Adrenal gland (tissue), 12 donors: ENCODE results near the gene DES. TPM values are rescaled to one million over a fixed set of nuclear protein-coding genes. Genes with fewer than 3 reads are reported as not detected.

Experiments
- DNase-seq, 7 donors: peaks; one replicate each; pipeline ENCODE4 v3.0.0-alpha.2; 2019 to 2020
- H3K27ac ChIP-seq, 5 donors: fragments of 200-600 bp; sonication (generic) in 4 of 5; 1 replicate in 3 of 5; 2 replicates in 2 of 5; pipeline versions ENCODE4 v1.5.1 to v1.8.0; 2016 to 2020; ENCODE audit warnings: mild to moderate bottlenecking in 1 of 5
- H3K27me3 ChIP-seq: fragments of 200-600 bp; 2 replicates; pipeline ENCODE4 v1.8.0; 2021
- H3K36me3 ChIP-seq, 2 donors: fragments of 200-600 bp; replicated peaks in 1 of 2; 1 replicate in 1 of 2; 2 replicates in 1 of 2; pipeline versions ENCODE4 v1.5.1 to v1.8.0; 2018 to 2022
- H3K4me1 ChIP-seq, 2 donors: fragments of 200-600 bp; replicated peaks in 1 of 2; 1 replicate in 1 of 2; 2 replicates in 1 of 2; pipeline versions ENCODE4 v1.5.1 to v1.8.0; 2018 to 2021
- H3K4me3 ChIP-seq, 4 donors: fragments of 200-600 bp; sonication (generic) in 3 of 4; one replicate each; pipeline ENCODE4 v1.5.1; 2016 to 2018
- H3K9me3 ChIP-seq, 3 donors: fragments of 200-600 bp; sonication (generic) in 1 of 3; replicated peaks in 1 of 3; 1 replicate in 2 of 3; 2 replicates in 1 of 3; pipeline versions ENCODE4 v1.5.1 to v1.8.0; 2016 to 2021
- CTCF ChIP-seq, 6 experiments: fragments of 450-650 bp in 4 of 6; fragments of 200-600 bp in 2 of 6; sonication (generic) in 1 of 6; IDR thresholded peaks; 1 replicate in 5 of 6; 2 replicates in 1 of 6; pipeline versions ENCODE4 v1.5.1 to v1.8.0; 2016 to 2021; ENCODE audit warnings: antibody characterized with exemption in 6 of 6, mild to moderate bottlenecking in 2 of 6, moderate library complexity in 1 of 6
- POLR2A ChIP-seq, 2 donors: fragments of 450-650 bp; IDR thresholded peaks; one replicate each; pipeline ENCODE4 v1.6.1; 2017; ENCODE audit warnings: antibody characterized with exemption in 2 of 2, mild to moderate bottlenecking in 2 of 2, moderate library complexity in 1 of 2
- WGBS, 4 donors: extraction: QIAGEN DNeasy Blood & Tissue Kit in 2 of 4; methylation state at CpG; one replicate each; pipeline versions ENCODE4 v1.1.5 to v1.1.7; 2013 to 2017; 5-methylcytosine and 5-hydroxymethylcytosine counted together
- intact Hi-C, 2 donors: fragments of 100-400 bp; cut with DNase I; formaldehyde crosslinking; loops; one replicate each; pipeline versions ENCODE4 v1.14.1 to v1.15.0; 2022 to 2023
- polyA plus RNA-seq, 3 donors: library from polyadenylated mRNA; stranded (reverse); fragments of 200-250 nt in 2 of 3; fragments of 350-450 nt in 1 of 3; fragmentation: Illumina TruSeq in 1 of 3; extraction: RNeasy Lipid Tissue Mini Kit (QIAGEN cat#74804) in 1 of 3; gene quantifications; one replicate each; pipeline ENCODE4 v1.2.3, GENCODE V29; 2013 to 2014
- total RNA-seq, 9 donors: library from RNA; depleted of rRNA in 4 of 9; stranded (reverse); fragments of >200 nt in 4 of 9; fragments of 120-200 nt in 1 of 9; fragmentation: NEBNext Ultra II Directional in 1 of 9; extraction: Animal tissue kit (Norgen Biotek cat#: 25700) in 1 of 9; gene quantifications; one replicate each; pipeline versions ENCODE4 v1.1.0 to v1.2.4, GENCODE V29; 2013 to 2023
- donor health status: healthy with polysubstance abuse.
- donor health status: Bipolar disorder and iron deficiency.
- donor health status: DM: yes; HTN: yes; CAD: no.
- donor health status: DM: no; HTN: no; CAD: no.
- donor health status: DM: no; HTN: no; CAD: no.
- donor health status: DM: yes; HTN: yes; CAD: no.

DES gene
- total and polyA plus RNA-seq, 12 donors: 0.94 to 283 (median 11.4) TPM

DNA sequence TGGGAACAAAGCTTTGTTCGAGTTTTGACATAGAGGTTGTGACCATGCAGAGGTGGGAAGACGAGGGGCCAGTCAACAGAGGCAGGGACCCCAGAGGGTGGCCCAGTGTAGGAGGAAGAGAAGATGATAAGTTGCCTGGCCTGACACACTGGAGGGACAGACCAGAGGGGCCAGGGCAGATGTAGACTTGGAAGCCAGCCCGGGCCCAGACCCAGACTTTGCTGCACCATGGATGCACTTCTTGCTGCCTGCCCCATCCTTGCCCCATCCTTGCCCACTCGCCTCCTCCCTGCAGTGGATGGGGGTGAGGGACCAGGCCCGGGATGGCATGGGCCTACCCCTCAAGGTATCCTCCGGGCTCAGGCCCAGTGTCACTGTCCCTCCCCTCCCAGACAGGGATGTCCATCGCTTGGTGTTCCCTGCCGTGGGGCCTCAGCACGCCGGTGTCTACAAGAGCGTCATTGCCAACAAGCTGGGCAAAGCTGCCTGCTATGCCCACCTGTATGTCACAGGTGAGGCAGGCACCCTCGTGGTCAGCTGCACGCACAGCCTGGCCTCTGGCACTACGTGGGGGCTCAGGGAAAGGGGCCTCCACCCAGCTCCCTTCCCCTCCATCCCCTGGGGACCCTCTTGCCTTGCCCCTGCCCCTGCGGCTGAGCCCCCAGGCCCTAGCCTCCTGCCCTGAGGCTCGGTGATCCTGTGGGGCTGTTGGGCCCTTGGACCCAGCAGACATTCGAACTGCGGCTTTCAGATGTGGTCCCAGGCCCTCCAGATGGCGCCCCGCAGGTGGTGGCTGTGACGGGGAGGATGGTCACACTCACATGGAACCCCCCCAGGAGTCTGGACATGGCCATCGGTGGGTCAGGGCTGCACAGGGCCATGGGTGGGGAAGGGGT is 53.5 kb downstream of the DES start:
- DNase-seq: no peak
- intact Hi-C loops: loop anchor here (2.0 to 10.0 kb wide), 2 partner anchors 61 to 67 kb away; no protein-coding TSS in a partner anchor
- no peaks in the 10 kb centered on the region for H3K36me3 ChIP-seq
- 71 to 92% (median 89%) methylated on average over 8 to 22 of the region's 22 CpGs for WGBS, 4 donors
- H3K9me3 ChIP-seq: no peaks in the 10 kb centered on the region
- H3K27ac ChIP-seq: no peak overlapping the region
- H3K27me3 ChIP-seq: no peaks in the 10 kb centered on the region
- H3K4me1 ChIP-seq: no peaks in the 10 kb centered on the region
- no peak for TF ChIP-seq CTCF (IDR thresholded peaks at IDR 0.05)
- no peak for TF ChIP-seq POLR2A (IDR thresholded peaks at IDR 0.05)
- H3K4me3 ChIP-seq: no peak overlapping the region

DNA sequence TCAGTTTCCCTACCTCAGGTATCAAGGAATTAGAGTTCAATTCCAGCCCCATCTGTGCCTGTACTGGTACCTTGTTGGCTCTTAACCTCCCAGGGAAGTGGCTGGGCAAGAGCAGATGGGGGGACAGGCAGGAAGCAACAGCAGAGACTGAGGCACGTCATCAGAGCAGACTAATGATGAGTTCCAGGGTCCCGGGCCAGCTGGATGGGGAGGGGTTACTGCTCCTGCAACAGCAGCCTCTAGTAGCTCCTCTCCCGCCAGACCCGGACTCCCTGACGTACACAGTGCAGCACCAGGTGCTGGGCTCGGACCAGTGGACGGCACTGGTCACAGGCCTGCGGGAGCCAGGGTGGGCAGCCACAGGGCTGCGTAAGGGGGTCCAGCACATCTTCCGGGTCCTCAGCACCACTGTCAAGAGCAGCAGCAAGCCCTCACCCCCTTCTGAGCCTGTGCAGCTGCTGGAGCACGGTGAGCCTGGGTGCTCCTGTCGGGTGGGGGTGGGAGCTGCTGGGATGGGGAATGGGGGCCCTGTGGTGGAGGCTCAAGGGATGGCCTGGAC is 54.5 kb downstream of the DES start:
- intact Hi-C loops: loop anchor here (2.0 to 10.0 kb wide), 2 partner anchors 60 to 68 kb away; no protein-coding TSS in a partner anchor
- H3K27ac ChIP-seq: no peak overlapping the region
- H3K36me3 ChIP-seq: no peaks in the 10 kb centered on the region
- H3K9me3 ChIP-seq: no peaks in the 10 kb centered on the region
- WGBS, 4 donors: 83 to 93% (median 88%) methylated on average over 3 to 12 of the region's 12 CpGs
- no peak for DNase-seq
- no peaks in the 10 kb centered on the region for H3K27me3 ChIP-seq
- no peak overlapping the region for H3K4me3 ChIP-seq
- no peaks in the 10 kb centered on the region for H3K4me1 ChIP-seq
- TF ChIP-seq POLR2A (IDR thresholded peaks at IDR 0.05): no peak
- no peak for TF ChIP-seq CTCF (IDR thresholded peaks at IDR 0.05)

DNA sequence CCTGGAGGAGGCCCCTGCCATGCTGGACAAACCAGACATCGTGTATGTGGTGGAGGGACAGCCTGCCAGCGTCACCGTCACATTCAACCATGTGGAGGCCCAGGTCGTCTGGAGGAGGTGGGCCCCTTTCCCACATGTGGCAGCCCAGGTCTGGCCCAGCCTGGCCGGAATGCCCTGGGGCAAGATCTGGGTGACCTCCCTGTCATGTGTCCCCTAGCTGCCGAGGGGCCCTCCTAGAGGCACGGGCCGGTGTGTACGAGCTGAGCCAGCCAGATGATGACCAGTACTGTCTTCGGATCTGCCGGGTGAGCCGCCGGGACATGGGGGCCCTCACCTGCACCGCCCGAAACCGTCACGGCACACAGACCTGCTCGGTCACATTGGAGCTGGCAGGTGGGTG is 55.3 kb downstream of the DES start:
- Histone ChIP-seq H3K27ac (no peak overlapping the region), H3K4me3 (no peak overlapping the region), H3K27me3 (no peaks in the 10 kb centered on the region), H3K4me1 (no peaks in the 10 kb centered on the region), H3K9me3 (no peaks in the 10 kb centered on the region), H3K36me3 (no peaks in the 10 kb centered on the region)
- WGBS, 4 donors: 81 to 92% (median 82%) methylated on average over 10 to 18 of the region's 18 CpGs; no CpG with 5 or more reads in 1 of the 4 donors
- TF ChIP-seq CTCF (IDR thresholded peaks at IDR 0.05): no peak
- TF ChIP-seq POLR2A (IDR thresholded peaks at IDR 0.05): no peak
- intact Hi-C loops: loop anchor here (2.0 to 10.0 kb wide), 2 partner anchors 59 to 69 kb away; no protein-coding TSS in a partner anchor
- DNase-seq: no peak

DNA sequence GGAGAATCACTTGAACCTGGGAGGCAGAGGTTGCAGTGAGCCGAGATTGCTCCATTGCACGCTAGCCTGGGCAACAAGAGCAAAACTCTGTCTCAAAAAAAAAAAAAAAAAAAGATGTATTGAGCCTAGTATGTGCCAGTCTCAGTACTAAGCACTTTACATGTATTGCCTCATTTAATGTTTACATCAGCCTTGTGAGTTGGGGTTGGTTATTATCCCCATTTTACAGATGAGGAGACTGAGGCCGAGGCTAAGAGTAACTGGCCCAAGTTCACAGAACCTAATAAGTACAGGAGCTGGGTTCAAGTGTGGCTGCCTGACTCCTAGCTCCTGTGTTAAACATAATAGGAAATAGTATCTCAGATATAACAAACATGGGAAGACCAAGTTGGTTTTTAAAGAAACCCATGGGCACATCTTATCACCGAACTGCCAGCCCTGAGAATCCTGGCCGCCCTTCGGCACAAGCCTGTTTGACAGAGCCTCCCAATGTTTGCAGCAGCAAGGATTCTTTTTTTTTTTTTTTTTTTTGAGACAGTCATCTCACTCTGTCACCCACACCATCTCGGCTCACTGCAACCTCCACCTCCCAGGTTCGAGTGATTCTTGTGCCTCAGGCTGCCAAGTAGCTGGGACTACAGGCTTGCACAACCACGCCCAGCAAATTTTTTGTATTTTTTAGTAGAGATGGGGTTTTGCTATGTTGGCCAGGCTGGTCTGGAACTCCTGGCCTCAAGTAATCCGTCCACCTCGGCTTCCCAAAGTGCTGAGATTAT is 56.3 kb downstream of the DES start:
- H3K27me3 ChIP-seq: no peaks in the 10 kb centered on the region
- no peak overlapping the region for H3K4me3 ChIP-seq
- H3K27ac ChIP-seq: no peak overlapping the region
- no peaks in the 10 kb centered on the region for H3K36me3 ChIP-seq
- intact Hi-C loops: loop anchor here (5.0 to 10.0 kb wide), 2 partner anchors 53 to 70 kb away; no protein-coding TSS in a partner anchor
- DNase-seq: no peak
- 72 to 80% (median 76%) methylated on average over 11 of the region's 11 CpGs for WGBS, 4 donors
- no peaks in the 10 kb centered on the region for H3K9me3 ChIP-seq
- H3K4me1 ChIP-seq: no peaks in the 10 kb centered on the region
- TF ChIP-seq CTCF (IDR thresholded peaks at IDR 0.05): no peak
- TF ChIP-seq POLR2A (IDR thresholded peaks at IDR 0.05): no peak
